ENCODE results near the gene SQOR. TPM values are rescaled to one million over a fixed set of nuclear protein-coding genes. Genes with fewer than 3 reads are reported as not detected.

The SQOR gene
- total RNA-seq, 2 donors from 2014 or later, result 29.4 to 83.8 TPM

DNA sequence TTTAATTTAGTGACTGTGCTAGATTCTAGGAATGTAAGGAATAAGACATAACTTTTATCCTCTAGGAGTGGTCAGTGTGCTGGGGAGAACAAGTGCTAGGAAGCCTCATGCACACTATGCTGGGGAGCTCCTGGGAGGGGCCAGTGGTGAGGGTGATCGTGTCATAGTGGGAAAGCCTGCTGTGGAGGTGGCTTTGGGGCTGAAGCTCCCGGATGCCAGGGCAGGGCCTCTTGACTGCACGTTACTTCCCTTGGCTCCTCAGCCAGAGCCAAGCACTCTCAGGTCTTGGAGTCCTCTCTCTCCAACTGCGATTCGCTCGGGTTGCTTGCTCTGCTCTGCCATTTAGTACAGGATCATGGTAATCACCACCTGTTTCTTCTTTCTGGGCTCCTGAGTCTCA, 33.6 kb downstream of the SQOR start:
- H3K27ac ChIP-seq, result no peak overlapping the region
- TF ChIP-seq, protein P1, sequence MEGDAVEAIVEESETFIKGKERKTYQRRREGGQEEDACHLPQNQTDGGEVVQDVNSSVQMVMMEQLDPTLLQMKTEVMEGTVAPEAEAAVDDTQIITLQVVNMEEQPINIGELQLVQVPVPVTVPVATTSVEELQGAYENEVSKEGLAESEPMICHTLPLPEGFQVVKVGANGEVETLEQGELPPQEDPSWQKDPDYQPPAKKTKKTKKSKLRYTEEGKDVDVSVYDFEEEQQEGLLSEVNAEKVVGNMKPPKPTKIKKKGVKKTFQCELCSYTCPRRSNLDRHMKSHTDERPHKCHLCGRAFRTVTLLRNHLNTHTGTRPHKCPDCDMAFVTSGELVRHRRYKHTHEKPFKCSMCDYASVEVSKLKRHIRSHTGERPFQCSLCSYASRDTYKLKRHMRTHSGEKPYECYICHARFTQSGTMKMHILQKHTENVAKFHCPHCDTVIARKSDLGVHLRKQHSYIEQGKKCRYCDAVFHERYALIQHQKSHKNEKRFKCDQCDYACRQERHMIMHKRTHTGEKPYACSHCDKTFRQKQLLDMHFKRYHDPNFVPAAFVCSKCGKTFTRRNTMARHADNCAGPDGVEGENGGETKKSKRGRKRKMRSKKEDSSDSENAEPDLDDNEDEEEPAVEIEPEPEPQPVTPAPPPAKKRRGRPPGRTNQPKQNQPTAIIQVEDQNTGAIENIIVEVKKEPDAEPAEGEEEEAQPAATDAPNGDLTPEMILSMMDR (IDR thresholded peaks at IDR 0.05), result no peak
- TF ChIP-seq POLR2A (IDR thresholded peaks at IDR 0.05) (no peak), POLR2AphosphoS5 (IDR thresholded peaks at IDR 0.05) (no peak)

GRCh38 chr15:45669422-45669821, 34.6 kb downstream of the SQOR start:
- WGBS, result 71% methylated on average over 3 of the region's 3 CpGs

More for the DNA sequence above, 33.6 kb downstream of the SQOR start:
- Histone ChIP-seq H3K27me3 (replicated peaks; ENCODE audit: insufficient read depth) (no peaks in the 10 kb centered on the region), H3K4me3 (no peak overlapping the region), H3K9me3 (no peaks in the 10 kb centered on the region), H3K36me3 (no peaks in the 10 kb centered on the region), H3K4me1 (replicated peaks) (no peaks in the 10 kb centered on the region)
- no peak for DNase-seq (ENCODE audit: low spot score)
- intact Hi-C loops (cut with DNase I), result no loop called here
- 66% methylated on average over 6 of the region's 6 CpGs for WGBS

GRCh38 chr15:45670091-45670490, 35.3 kb downstream of the SQOR start:
- H3K27ac ChIP-seq, result no peak overlapping the region
- intact Hi-C loops (cut with DNase I), result no loop called here

More at GRCh38 chr15:45669422-45669821, 34.6 kb downstream of the SQOR start:
- no peaks in the 10 kb centered on the region for H3K27me3 ChIP-seq (replicated peaks; ENCODE audit: insufficient read depth)
- intact Hi-C loops (cut with DNase I), result no loop called here
- DNase-seq (ENCODE audit: low spot score), result no peak
- peaks cover 0 to 4% of the 10 kb centered on the region in 2 donors for H3K36me3 ChIP-seq
- TF ChIP-seq POLR2A (IDR thresholded peaks at IDR 0.05), result no peak
- TF ChIP-seq, protein P1 (IDR thresholded peaks at IDR 0.05), result no peak
- no peak for TF ChIP-seq POLR2AphosphoS5 (IDR thresholded peaks at IDR 0.05)
- H3K27ac ChIP-seq, result no peak overlapping the region
- no peaks in the 10 kb centered on the region for H3K9me3 ChIP-seq
- H3K4me3 ChIP-seq, result no peak overlapping the region
- no peaks in the 10 kb centered on the region for H3K4me1 ChIP-seq (replicated peaks)

DNA sequence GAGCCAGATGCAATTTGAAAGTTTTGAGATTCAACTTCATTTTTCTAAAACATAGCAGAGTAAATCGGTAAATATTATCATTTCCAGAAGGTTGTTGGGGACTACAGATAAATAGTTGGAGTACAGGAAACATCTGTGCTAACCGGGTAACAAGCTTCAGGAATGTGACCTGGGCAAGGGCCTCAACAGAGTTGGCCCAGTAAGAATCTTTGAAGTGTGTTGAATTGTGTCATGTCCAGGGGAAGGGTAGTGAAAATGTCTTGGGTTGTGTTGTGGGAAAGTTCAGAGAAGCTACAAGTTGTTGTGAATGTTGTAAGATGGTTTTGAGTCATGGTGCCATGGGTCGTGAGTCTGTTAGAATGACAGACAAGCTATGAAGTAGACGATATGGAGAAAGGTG, 35.7 kb downstream of the SQOR start:
- H3K4me3 ChIP-seq, result no peak overlapping the region
- WGBS, result 70% methylated on average over 4 of the region's 4 CpGs
- H3K27ac ChIP-seq, result no peak overlapping the region
- peaks cover 0 to 4% of the 10 kb centered on the region in 2 donors for H3K36me3 ChIP-seq
- TF ChIP-seq POLR2AphosphoS5 (IDR thresholded peaks at IDR 0.05) (no peak), POLR2A (IDR thresholded peaks at IDR 0.05) (no peak)
- TF ChIP-seq, protein P1 (IDR thresholded peaks at IDR 0.05), result no peak
- H3K4me1 ChIP-seq (replicated peaks), result no peaks in the 10 kb centered on the region
- H3K27me3 ChIP-seq (replicated peaks; ENCODE audit: insufficient read depth), result no peaks in the 10 kb centered on the region
- H3K9me3 ChIP-seq, result no peaks in the 10 kb centered on the region
- no peak for DNase-seq (ENCODE audit: low spot score)
- intact Hi-C loops (cut with DNase I), result no loop called here

More at GRCh38 chr15:45670091-45670490, 35.3 kb downstream of the SQOR start:
- Histone ChIP-seq H3K27me3 (replicated peaks; ENCODE audit: insufficient read depth) (no peaks in the 10 kb centered on the region), H3K36me3 (peaks cover 0 to 4% of the 10 kb centered on the region in 2 donors), H3K4me1 (replicated peaks) (no peaks in the 10 kb centered on the region), H3K4me3 (no peak overlapping the region), H3K9me3 (no peaks in the 10 kb centered on the region)
- TF ChIP-seq POLR2A (IDR thresholded peaks at IDR 0.05) (no peak), POLR2AphosphoS5 (IDR thresholded peaks at IDR 0.05) (no peak)
- TF ChIP-seq, protein P1 (IDR thresholded peaks at IDR 0.05), result no peak
- no peak for DNase-seq (ENCODE audit: low spot score)
- WGBS, result 60% methylated on average over 5 of the region's 5 CpGs

DNA sequence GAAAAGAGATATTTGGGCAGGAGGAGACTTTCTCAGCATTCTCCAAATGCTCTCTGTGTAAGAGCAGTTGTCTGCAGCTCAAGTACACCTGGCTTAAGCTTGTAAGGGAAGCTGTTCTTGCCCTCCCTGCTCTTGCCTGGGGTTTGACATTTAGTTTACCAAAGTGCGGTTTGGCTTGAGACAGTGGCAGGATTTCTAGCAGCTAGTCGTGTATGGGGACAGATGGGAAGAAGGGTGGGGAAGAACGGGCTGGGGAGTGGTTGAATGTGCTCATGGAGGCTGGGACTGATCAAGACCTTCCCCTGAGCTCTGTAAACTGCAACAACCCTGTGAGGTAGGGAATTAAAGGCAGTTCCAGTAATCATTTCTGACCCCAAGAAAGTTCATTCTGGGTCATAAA, 39.8 kb downstream of the SQOR start:
- Histone ChIP-seq H3K4me1 (replicated peaks) (no peaks in the 10 kb centered on the region), H3K4me3 (no peak overlapping the region), H3K27me3 (replicated peaks; ENCODE audit: insufficient read depth) (no peaks in the 10 kb centered on the region), H3K36me3 (peaks cover 0 to 4% of the 10 kb centered on the region in 2 donors), H3K9me3 (no peaks in the 10 kb centered on the region), H3K27ac (no peak overlapping the region)
- TF ChIP-seq POLR2AphosphoS5 (IDR thresholded peaks at IDR 0.05), result no peak
- no peak for TF ChIP-seq POLR2A (IDR thresholded peaks at IDR 0.05)
- TF ChIP-seq, protein P1 (IDR thresholded peaks at IDR 0.05), result no peak
- no peak for DNase-seq (ENCODE audit: low spot score)
- 62% methylated on average over 3 of the region's 3 CpGs for WGBS
- intact Hi-C loops (cut with DNase I), result no loop called here
